Psoas muscle (tissue), 8 donors: ENCODE data around the gene CNGB1. TPM values are rescaled to one million over a fixed set of nuclear protein-coding genes. Genes with fewer than 3 reads are reported as not detected.
"Not testable (repeated sequence)": the region's sequence is repeated elsewhere in the genome, so short reads cannot be mapped to it uniquely, and the experiment has no call there.

Source experiments
- ATAC-seq, 4 donors: fragments of 200-7000 bp; cut with Tn5 transposase; one replicate each; pipeline ENCODE4 v1.9.1; 2020; ENCODE audit warnings: moderate library complexity in 3 of 4, mild to moderate bottlenecking in 2 of 4
- DNase-seq, 2 donors: peaks; one replicate each; pipeline ENCODE4 v3.0.0-alpha.2; 2020
- H3K27ac ChIP-seq: fragments of 200-600 bp; one replicate; pipeline ENCODE4 v1.8.0; 2022
- H3K27me3 ChIP-seq, 3 donors: fragments of 200-600 bp in 1 of 3; one replicate each; pipeline versions ENCODE4 v1.6.1 to v1.8.0; 2013 to 2022; ENCODE audit warnings: low read length in 2 of 3, mild to moderate bottlenecking in 2 of 3, moderate library complexity in 1 of 3; ENCODE audit not compliant: insufficient read depth in 3 of 3
- H3K36me3 ChIP-seq, 2 donors: fragments of 200-600 bp in 1 of 2; one replicate each; pipeline versions ENCODE4 v1.6.1 to v1.8.0; 2013 to 2022; ENCODE audit warnings: low read depth in 1 of 2, mild to moderate bottlenecking in 1 of 2, moderate library complexity in 1 of 2; ENCODE audit not compliant: insufficient read depth in 1 of 2
- H3K4me1 ChIP-seq: fragments of 200-600 bp; one replicate; pipeline ENCODE4 v1.8.0; 2022
- H3K4me3 ChIP-seq: fragments of 200-600 bp; one replicate; pipeline ENCODE4 v1.8.0; 2022; ENCODE audit warnings: mild to moderate bottlenecking
- H3K9me3 ChIP-seq: fragments of 200-600 bp; one replicate; pipeline ENCODE4 v1.8.0; 2022
- CTCF ChIP-seq: fragments of 200-600 bp; IDR thresholded peaks from one replicate; pipeline ENCODE4 v1.8.0; 2022; ENCODE audit warnings: antibody characterized with exemption
- WGBS, 3 donors: extraction: QIAGEN DNeasy Blood & Tissue Kit; methylation state at CpG; one replicate each; pipeline versions ENCODE4 v1.1.6 to v1.1.7; 2013; 5-methylcytosine and 5-hydroxymethylcytosine counted together
- intact Hi-C, 2 donors: fragments of 100-400 bp; cut with DNase I; formaldehyde crosslinking; loops; one replicate each; pipeline versions ENCODE4 v1.11.0 to v1.14.2; 2022
- polyA plus RNA-seq, 3 donors: library from polyadenylated mRNA; stranded (reverse); fragments of 200-250 nt; gene quantifications; one replicate each; pipeline ENCODE4 v1.2.3, GENCODE V29; 2013
- total RNA-seq, 4 donors: library from RNA; stranded (reverse); fragmentation: NEBNext Ultra II Directional in 2 of 4; extraction: Animal tissue kit (Norgen Biotek cat#: 25700) in 2 of 4; gene quantifications; one replicate each; pipeline versions ENCODE4 v1.2.1 to v1.2.4, GENCODE V29; 2021 to 2023
- donor health status: healthy with polysubstance abuse.
- donor health status: DM: no; HTN: no; CAD: no; lungs with moderate emphysema.
- donor health status: Bipolar disorder and iron deficiency.
- donor health status: healthy.
- donor health status: DM: yes; HTN: yes; CAD: no.
- donor health status: DM: no; HTN: no; CAD: no.
- donor health status: DM: no; HTN: no; CAD: no.
- donor health status: DM: yes; HTN: yes; CAD: no.

Gene CNGB1
- total and polyA plus RNA-seq, 7 donors: not detected

DNA sequence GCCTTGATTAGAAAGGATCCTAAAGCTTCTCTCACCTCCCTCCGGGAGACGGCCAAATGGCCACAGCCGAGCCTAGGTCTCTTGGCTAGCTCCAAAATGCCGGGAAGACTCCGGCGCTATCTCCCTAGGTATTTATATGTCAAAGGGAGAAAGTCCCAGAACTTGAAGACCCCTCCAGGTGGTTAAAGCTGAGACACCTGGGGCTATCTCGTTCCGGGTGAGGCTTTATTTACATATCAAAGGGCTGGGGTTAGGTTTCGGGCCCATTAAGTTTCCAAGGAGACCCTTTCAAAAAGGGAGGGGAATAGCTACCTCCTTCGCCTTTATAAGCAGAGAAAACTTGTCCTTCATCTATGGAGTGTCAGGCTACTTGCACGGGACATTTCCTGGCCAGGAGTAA, 97.7 kb downstream of the CNGB1 start:
- intact Hi-C loops: no loop called here
- Histone ChIP-seq H3K27ac (no peak overlapping the region), H3K36me3 (no peaks in the 10 kb centered on the region), H3K9me3 (no peaks in the 10 kb centered on the region), H3K4me1 (no peaks in the 10 kb centered on the region), H3K4me3 (no peak overlapping the region), H3K27me3 (peaks cover 0 to 3% (median 3%) of the 10 kb centered on the region in 3 donors)
- DNase-seq (no peak), ATAC-seq (no peak)
- no peak for TF ChIP-seq CTCF
- WGBS, 3 donors: 9 to 14% (median 10%) methylated on average over 11 of the region's 11 CpGs

DNA sequence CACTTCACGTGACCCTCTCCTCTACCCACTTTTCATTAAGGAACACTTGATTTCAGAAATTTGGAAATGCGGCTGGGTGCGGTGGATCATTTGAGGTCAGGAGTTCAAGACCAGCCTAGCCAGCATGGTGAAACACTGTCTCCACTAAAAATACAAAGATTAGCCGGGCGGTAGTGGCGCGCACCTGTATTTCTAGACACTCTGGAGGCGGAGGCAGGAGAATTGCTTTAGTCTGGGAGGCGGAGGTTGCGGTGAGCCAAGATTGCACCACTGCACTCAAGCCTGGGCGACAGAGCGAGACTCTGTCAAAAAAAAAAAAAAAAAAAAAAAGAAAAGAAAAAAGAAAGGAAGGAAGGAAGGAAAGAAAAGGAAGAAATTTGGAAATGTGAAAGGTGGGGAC, 98.2 kb downstream of the CNGB1 start:
- H3K27ac ChIP-seq, H3K9me3 ChIP-seq, H3K36me3 ChIP-seq, H3K27me3 ChIP-seq, DNase-seq, H3K4me1 ChIP-seq, ATAC-seq, H3K4me3 ChIP-seq, intact Hi-C loops: not testable (repeated sequence)
- 81 to 87% (median 86%) methylated on average over 12 of the region's 12 CpGs for WGBS, 3 donors

DNA sequence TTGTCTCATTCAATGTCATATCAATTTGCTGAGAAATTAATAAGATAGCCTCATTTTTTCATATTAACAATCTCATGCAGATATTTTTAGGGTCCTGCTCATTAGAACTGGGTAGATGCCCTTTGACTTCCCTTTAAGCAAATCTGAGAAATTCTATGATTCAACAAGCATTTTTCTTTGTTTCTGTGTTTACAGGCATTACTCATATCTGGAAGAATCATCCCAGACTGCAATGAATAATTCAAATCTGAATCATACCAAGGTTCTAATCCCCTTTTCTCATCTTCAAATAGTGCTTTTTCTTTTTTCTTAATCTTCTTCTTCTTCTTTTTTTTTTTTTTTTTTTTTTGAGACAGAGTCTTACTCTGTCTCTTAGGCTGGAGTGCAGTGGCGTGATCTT, 99.5 kb downstream of the CNGB1 start:
- H3K9me3 ChIP-seq: no peaks in the 10 kb centered on the region
- no peak for ATAC-seq
- WGBS, 3 donors: 71 to 89% (median 78%) methylated on average over 1 of the region's 1 CpG
- no peaks in the 10 kb centered on the region for H3K36me3 ChIP-seq
- no peak overlapping the region for H3K27ac ChIP-seq
- H3K27me3 ChIP-seq: peaks cover 0 to 3% (median 3%) of the 10 kb centered on the region in 3 donors
- H3K4me1 ChIP-seq: no peaks in the 10 kb centered on the region
- no peak overlapping the region for H3K4me3 ChIP-seq
- intact Hi-C loops: no loop called here
- no peak for DNase-seq
- TF ChIP-seq CTCF: no peak

DNA sequence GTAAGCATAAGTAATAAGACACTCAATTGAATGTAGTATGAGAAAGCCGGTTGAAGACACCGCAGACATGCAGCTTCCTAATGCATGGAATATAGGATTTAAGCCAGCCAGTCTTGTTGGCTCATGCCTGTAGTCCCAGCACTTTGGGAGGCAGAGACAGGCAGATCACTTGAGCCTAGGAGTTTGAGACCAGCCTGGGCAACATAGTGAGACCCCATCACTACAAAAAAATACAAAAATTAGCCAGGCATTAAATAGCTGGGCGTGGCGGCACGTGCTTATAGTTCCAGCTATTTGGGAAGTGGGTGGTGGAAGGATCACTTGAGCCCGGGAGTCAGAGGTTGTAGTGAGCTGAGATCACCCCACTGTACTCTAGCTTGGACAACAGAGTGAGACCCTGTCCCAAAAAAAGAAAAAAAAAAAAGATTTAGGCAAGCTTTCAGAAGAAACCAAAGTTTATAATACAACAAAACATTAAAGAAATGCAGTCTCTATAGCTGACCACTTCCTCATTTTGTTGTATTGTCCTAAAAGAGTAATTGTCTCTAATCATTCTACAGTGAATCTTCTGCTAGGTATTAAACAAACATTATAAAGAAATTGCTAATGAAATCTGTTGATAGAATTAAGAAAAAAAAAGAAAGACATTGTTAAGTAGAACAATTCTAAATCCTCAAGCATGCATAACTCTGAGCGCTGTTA, 100.0 kb downstream of the CNGB1 start:
- TF ChIP-seq CTCF: no peak
- Histone ChIP-seq H3K27ac (no peak overlapping the region), H3K36me3 (no peaks in the 10 kb centered on the region), H3K4me1 (no peaks in the 10 kb centered on the region), H3K9me3 (no peaks in the 10 kb centered on the region), H3K4me3 (no peak overlapping the region), H3K27me3 (peaks cover 0 to 3% (median 3%) of the 10 kb centered on the region in 3 donors)
- WGBS, 3 donors: 72 to 80% (median 77%) methylated on average over 7 of the region's 7 CpGs
- no peak for DNase-seq
- no peak for ATAC-seq
- intact Hi-C loops: no loop called here

GRCh38 chr16:57868913-57869520, 101.9 kb downstream of the CNGB1 start:
- no peak for TF ChIP-seq CTCF
- intact Hi-C loops: no loop called here
- DNase-seq: no peak
- no peak overlapping the region for H3K4me3 ChIP-seq
- no peaks in the 10 kb centered on the region for H3K9me3 ChIP-seq
- 87 to 90% (median 87%) methylated on average over 13 of the region's 13 CpGs for WGBS, 3 donors
- H3K4me1 ChIP-seq: no peaks in the 10 kb centered on the region
- H3K27ac ChIP-seq: no peak overlapping the region
- ATAC-seq: no peak
- H3K27me3 ChIP-seq: peaks cover 0 to 3% (median 3%) of the 10 kb centered on the region in 3 donors
- no peaks in the 10 kb centered on the region for H3K36me3 ChIP-seq
